ENCODE data around the gene HNRNPR.
A peak's percentile ranks its signal among the peaks of the same experiment; 100 is the strongest.
"Not testable (repeated sequence)": the region's sequence is repeated elsewhere in the genome, so short reads cannot be mapped to it uniquely, and the experiment has no call there.

The HNRNPR gene

GRCh38 chr1:23325393-23325792 is 18.7 kb downstream of the HNRNPR start:
- no peak for DNase-seq (ENCODE audit: low read depth)

DNA sequence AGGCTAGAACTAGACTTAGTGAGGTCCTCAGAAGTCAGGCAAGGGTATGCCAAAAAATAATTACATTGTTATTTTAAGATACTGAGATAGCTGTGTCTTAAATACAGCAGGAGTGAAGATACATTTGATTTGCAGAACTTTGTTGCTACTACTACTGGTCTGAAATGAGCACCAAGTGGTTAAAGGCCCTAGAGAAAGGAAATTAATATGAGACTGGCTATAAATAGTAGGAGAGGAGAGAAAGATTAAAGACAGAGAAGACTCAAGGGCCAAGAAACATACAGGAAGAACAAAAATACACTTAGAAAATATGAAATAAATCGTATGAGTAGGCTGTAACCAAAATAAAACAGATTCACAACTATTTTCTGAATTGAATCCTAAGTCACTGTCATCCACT is 21.3 kb downstream of the HNRNPR start:
- DNase-seq (ENCODE audit: low read depth) = no peak

DNA sequence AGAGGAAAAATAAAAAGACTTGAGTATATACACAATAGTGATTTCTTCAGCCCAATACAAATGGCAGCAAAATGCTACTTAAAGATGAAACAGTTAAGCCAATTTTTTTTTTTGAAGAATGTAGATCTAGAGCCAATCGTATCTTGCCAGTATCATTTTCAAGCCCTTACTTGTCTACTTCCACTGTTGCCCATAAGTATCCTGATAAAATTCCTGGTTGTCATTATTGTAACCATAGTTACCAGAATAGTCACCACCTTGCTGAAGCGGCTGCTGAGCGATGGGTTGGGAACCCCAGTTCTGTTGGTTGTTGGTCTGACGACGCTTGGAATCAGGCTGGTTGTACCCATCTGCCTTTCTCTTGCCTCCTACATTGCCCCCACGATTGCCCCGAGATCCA is 33.8 kb downstream of the HNRNPR start:
- not testable (repeated sequence) for DNase-seq (ENCODE audit: low read depth)

- DNase-seq (ENCODE audit: low read depth) = no peak
Measured at GRCh38 chr1:23304140-23304620, 39.9 kb downstream of the HNRNPR start.

- DNase-seq (ENCODE audit: low read depth) = no peak
Measured at GRCh38 chr1:23303524-23303923, 40.6 kb downstream of the HNRNPR start.

GRCh38 chr1:23296931-23297330 is 47.2 kb downstream of the HNRNPR start:
- no peak for DNase-seq (ENCODE audit: low read depth)

- DNase-seq (ENCODE audit: low read depth) = no peak
Measured at GRCh38 chr1:23291706-23292105, 52.4 kb downstream of the HNRNPR start.

DNA sequence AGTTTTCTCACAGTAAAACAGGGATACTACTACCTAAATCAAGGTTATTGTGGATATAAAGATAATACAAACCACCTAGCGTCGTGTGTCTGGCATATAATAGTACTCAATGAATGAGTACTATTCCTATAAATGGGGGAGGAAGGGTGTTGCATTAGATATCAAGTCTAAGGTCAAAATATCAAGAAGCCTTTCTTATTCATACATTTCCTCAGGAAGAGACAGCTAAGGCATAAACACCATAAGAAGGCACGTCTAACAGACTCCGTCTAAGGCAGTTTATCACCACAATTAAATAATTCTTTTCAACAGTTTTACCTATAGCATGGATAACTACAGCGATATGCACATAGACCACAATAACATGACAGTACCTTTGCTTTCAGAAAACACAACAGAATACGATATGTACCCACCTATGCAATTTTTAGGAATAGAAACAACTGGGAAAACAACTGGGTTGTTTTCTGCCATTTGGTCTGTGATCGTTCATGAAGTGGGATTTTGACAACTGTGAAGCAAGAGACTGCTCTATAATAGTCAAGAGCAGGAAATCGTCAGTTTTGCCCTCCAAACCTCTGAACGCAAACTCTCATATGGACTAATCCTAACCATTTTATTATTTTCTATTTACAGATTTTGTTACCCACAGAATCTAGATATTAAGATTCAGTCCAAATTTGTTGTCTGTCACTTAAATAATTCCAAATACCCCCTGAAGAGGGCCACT is 53.1 kb downstream of the HNRNPR start:
- no peak for DNase-seq (ENCODE audit: low read depth)

DNA sequence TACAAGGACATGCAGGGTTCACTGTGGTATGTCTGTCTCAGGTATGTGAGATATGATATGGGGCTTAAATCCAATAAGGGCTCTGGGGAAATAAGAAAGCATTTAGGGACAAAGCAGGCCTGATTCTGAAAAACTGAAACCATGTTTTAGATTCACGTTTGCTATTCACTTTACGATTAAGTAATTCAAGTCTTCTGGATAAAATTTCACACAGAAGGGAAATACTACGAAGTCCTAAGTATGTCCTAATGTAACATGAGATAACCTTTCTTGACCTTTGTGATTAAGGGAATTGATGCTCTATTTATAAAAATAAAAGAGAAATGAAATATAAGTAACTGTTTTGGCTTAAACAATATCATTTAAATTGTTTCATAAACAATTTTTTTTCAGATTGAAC is 55.4 kb downstream of the HNRNPR start:
- DNase-seq (ENCODE audit: low read depth) = no peak

GRCh38 chr1:23288201-23288600 is 55.9 kb downstream of the HNRNPR start:
- DNase-seq (ENCODE audit: low read depth) = no peak

DNA sequence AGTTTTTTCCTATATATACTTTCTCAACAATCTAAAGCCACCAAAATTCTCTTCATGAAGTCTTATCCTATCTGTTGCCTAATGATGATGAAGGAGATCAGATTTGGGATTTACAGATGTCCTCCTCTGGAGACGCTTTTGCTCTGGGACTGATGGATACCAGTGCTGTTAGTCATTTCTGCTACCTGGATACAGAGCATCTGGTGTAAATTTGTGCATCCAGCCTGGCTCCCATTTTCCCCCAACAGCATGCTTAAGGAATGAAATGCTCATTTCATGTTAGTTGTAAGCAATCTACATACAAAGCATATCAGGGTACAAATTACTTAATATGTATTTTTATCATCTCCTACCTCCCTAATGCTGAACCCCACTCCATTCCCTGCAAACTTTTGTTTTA is 57.7 kb downstream of the HNRNPR start:
- DNase-seq (ENCODE audit: low read depth) = peak; percentile 33

GRCh38 chr1:23283667-23284602 is 60.1 kb downstream of the HNRNPR start:
- DNase-seq (ENCODE audit: low read depth) = peak; percentile 73

DNA sequence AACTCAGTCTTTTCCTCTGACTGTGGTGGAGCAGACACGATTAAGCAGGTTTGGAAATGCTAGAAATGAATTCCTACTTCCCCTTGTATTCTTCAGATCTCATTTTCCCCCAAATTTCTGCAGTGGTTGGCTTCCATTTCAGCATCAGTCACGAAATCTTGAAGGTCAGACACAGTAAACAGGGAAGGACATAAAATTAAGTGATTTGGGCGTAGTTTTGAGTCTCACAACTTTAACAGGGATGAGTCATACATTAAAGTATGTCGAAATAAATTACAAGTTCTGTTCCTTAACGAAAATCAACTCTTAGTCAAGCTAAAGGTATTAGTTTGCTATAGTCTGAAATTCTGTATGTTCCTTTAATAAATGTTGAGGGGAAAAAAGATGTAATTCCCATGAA is 61.1 kb downstream of the HNRNPR start:
- DNase-seq (ENCODE audit: low read depth) = peak; percentile 75

GRCh38 chr1:23278717-23279116 is 65.4 kb downstream of the HNRNPR start:
- no peak for DNase-seq (ENCODE audit: low read depth)

DNA sequence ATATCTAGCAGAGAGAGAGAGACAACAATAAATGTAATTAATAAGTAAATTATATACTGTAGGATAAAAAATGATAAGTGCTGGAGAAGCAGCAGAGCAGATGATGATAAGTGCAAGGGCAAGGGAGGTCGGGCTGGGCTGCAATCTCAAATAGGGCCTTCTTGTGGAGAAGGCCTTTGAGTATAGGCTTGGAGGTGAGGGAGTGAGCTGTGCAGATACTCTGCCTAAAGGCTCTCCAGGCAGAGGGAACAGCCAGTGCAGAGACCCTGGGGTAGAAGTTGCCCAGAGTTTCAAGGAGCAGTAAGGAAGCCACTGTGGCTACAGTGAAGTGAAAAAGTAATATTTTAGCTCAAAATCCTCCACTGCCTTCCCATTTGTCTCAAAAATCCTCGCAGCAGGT is 67.6 kb downstream of the HNRNPR start:
- no peak for DNase-seq (ENCODE audit: low read depth)

- no peak for DNase-seq (ENCODE audit: low read depth)
Measured at GRCh38 chr1:23274134-23274505, 70.0 kb downstream of the HNRNPR start.

DNA sequence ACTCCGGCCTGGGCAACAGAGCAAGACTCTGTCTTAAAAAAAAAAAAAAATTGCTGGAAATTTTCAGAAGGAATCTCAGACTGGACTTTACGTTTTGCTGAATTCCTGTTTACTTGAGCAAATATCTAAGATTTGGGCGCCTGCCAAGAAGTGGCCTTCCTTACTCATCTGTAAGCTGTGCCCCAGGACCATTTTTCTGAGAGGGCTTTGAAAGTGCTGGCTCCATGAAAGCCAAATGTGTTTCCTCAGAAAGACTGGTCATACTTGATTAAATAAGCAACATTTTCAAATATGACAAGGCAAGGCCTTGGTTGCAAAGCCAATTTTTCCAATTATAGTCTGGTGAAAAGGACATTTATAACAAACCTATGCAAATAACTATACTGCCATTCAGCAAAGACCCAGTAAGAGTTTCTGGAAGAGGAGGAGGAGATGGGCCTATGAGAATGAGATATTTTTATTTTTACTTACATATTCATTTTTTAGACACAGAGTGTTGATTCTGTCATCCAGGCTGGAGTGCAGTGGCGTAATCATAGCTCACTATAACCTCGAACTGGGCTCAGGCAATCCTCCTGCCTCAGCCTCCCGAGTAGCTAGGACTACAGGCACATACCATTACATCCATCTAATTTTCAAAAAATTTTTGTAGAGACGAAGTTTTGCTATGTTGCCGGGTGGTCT is 70.5 kb downstream of the HNRNPR start:
- peak; percentile 41 for DNase-seq (ENCODE audit: low read depth)

GRCh38 chr1:23263380-23263887 is 80.7 kb downstream of the HNRNPR start:
- no peak for DNase-seq (ENCODE audit: low read depth)

- DNase-seq (ENCODE audit: low read depth) = not testable (repeated sequence)
Measured at GRCh38 chr1:23258082-23258481, 86.0 kb downstream of the HNRNPR start.

- DNase-seq (ENCODE audit: low read depth) = not testable (repeated sequence)
Measured at GRCh38 chr1:23257371-23257770, 86.7 kb downstream of the HNRNPR start.

All from HS-5 (cell line).